NCI-H2029 treated with DMSO at 0.1 percent for 48 hours (cell line): ENCODE measurements around the gene MBTPS2.
A peak's percentile ranks its signal among the peaks of the same experiment; 100 is the strongest.
"Not testable (repeated sequence)": the region's sequence is repeated elsewhere in the genome, so short reads cannot be mapped to it uniquely, and the experiment has no call there.

Source experiments
- DNase-seq: peaks from one replicate; lab custom pipeline; 2025; lab: John Stamatoyannopoulos, UW

Gene MBTPS2

DNA sequence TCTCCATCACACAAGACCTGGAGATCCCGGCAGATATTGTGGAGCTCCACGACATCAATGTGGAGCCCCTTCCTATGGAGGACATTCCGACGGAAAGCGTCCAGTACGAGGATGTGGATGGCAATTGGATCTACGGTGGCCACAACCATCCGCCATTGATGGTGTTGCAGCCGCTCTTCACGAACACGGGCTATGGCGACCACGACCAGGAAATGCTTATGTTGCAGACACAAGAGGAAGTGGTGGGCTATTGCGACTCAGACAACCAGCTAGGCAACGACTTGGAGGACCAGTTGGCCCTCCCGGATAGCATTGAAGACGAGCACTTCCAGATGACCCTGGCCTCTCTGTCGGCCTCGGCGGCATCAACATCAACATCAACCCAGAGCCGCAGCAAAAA is 17.1 kb downstream of the MBTPS2 start:
- DNase-seq: no peak

- DNase-seq: no peak
These were observed 23.8 kb downstream of the MBTPS2 start for GRCh38 chrX:21863241-21863640.

GRCh38 chrX:21865436-21865835 is 26.0 kb downstream of the MBTPS2 start:
- DNase-seq: no peak

DNA sequence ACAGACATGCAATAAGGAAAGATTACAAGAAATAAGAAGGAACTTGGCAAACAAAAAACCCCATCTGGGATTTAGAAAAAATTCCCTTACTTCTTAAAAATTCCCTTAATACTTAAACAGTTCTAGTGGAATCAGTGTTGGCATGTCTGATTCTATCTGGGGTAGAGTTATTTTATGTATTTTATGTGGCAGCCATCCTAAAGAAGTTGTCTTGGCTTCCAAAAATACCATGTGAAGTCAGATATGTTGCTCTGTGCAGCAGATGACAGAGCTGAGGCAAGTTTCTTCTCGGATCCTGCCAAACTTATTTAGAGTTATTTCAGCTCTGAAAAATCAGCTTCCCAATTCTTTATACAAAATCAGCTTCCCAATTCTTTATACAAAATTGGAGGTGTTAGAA is 31.1 kb downstream of the MBTPS2 start:
- DNase-seq: no peak

- no peak for DNase-seq
These were observed 33.8 kb downstream of the MBTPS2 start for GRCh38 chrX:21873063-21873775.

GRCh38 chrX:21874182-21874581 is 34.8 kb downstream of the MBTPS2 start:
- not testable (repeated sequence) for DNase-seq

DNA sequence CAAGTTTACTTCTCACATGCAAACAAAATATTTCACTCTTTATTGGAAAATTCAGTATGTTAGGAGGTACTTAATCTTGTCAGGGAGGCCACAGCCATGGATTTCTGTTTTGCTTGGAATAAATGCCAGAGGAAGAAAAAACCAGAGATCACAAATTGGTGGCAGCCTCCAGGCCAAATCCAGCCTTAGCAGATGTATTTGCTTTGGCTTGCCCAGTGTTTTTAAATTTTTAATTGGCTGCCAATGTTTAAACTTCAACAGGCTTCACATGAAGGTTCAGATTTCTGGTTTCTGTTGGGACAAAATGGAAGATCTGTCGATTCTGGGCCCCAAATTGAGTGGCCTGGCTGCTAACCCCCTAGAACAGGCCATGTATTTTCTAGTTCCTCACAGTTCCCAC is 35.6 kb downstream of the MBTPS2 start:
- no peak for DNase-seq

GRCh38 chrX:21881881-21882574 is 42.6 kb downstream of the MBTPS2 start:
- DNase-seq: no peak

- no peak for DNase-seq
These were observed 43.8 kb downstream of the MBTPS2 start for GRCh38 chrX:21883258-21883657.

DNA sequence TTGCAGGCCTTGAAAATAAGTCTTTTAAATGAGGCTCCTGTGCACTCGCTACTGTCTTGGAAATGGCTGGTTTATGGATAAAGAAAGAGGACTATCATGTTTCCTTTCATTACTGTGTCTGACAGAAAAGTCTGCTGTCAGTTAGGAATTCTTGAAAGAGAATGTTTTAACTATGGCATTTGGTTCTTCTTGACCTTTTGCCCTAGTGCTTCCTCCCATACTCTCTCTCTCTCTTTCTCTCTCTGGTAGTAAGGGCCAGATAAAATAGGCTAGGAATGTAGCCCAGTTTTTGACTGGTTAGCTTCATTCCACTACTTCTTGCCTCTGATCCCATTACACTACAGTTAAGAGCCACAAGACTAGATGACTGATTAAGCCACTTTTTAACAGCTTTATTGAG is 46.2 kb downstream of the MBTPS2 start:
- DNase-seq: no peak

- DNase-seq: peak; percentile 37
These were observed 65.9 kb downstream of the MBTPS2 start for GRCh38 chrX:21905313-21905712.

GRCh38 chrX:21905953-21906352 is 66.5 kb downstream of the MBTPS2 start:
- no peak for DNase-seq

GRCh38 chrX:21907260-21907659 is 67.8 kb downstream of the MBTPS2 start:
- no peak for DNase-seq

- DNase-seq: no peak
These were observed 72.1 kb downstream of the MBTPS2 start for GRCh38 chrX:21911481-21911880.

GRCh38 chrX:21912220-21912619 is 72.8 kb downstream of the MBTPS2 start:
- no peak for DNase-seq

- DNase-seq: no peak
These were observed 73.6 kb downstream of the MBTPS2 start for GRCh38 chrX:21912989-21913388.

DNA sequence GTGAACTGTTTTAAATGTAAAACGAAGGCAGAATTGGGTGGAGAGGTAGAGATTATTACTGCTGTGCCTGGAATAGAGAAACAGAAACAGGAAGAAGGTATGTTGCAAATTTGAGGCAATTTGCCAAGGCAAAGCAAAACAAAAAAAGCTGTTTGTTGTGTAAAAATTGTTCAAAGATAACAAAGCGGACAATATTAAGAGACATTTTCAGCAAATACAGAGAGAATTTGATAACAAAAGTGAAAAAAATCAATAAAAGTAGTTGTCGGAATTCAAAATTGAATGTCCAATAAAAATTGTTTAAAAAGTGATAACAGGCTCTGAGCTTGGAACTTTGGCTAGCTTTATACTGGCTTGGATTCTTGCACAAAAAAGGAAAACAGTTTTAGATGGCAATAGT is 86.7 kb downstream of the MBTPS2 start:
- no peak for DNase-seq

GRCh38 chrX:21926527-21927278 is 87.3 kb downstream of the MBTPS2 start:
- no peak for DNase-seq

GRCh38 chrX:21929209-21929608 is 89.8 kb downstream of the MBTPS2 start:
- no peak for DNase-seq

- DNase-seq: no peak
These were observed 91.6 kb downstream of the MBTPS2 start for GRCh38 chrX:21930986-21931385.

- DNase-seq: no peak
These were observed 93.0 kb downstream of the MBTPS2 start for GRCh38 chrX:21932292-21933002.

DNA sequence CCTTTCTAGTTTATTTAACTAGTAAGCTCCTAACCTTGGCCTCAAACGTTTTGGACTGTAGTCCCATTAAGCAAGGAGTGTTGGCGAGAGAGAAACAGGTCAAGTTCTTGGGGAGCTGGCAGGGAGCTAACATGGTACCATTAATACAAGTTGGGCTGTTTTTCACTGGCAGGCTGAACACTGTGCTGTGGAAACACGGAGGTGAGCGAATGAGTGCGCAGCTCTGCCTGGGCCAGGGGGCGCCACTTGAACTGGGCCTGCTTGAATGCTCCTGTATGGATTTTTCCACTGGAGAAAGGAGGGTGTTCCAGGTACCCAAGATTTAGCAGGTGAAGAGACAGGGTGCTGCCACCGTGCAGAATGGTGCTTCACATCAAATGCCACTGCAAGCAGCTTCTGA is 93.7 kb downstream of the MBTPS2 start:
- DNase-seq: no peak
